Liver (tissue), 9 donors: ENCODE measurements around the gene MYO1H. TPM values are rescaled to one million over a fixed set of nuclear protein-coding genes. Genes with fewer than 3 reads are reported as not detected.
"Not testable (repeated sequence)": the region's sequence is repeated elsewhere in the genome, so short reads cannot be mapped to it uniquely, and the experiment has no call there.

Experiments used
- DNase-seq: peaks from one replicate; pipeline ENCODE4 v3.0.0-alpha.2; 2017; ENCODE audit warnings: low spot score
- H3K27ac ChIP-seq, 2 donors: one replicate each; pipeline ENCODE4 v1.7.0; 2013; ENCODE audit warnings: inconsistent platforms in 2 of 2, low read length in 2 of 2, control low read depth in 1 of 2, low read depth in 1 of 2, mild to moderate bottlenecking in 1 of 2
- H3K27me3 ChIP-seq, 4 donors: one replicate each; pipeline versions ENCODE4 v1.6.1 to v1.7.0; 2013; ENCODE audit warnings: low read length in 3 of 4, inconsistent platforms in 1 of 4, mild to moderate bottlenecking in 1 of 4, moderate library complexity in 1 of 4; ENCODE audit not compliant: control insufficient read depth in 4 of 4, insufficient read depth in 4 of 4
- H3K36me3 ChIP-seq, 4 donors: one replicate each; pipeline versions ENCODE4 v1.6.1 to v1.7.0; 2013; ENCODE audit warnings: low read length in 3 of 4, mild to moderate bottlenecking in 3 of 4, low read depth in 1 of 4, moderate library complexity in 1 of 4; ENCODE audit not compliant: control insufficient read depth in 4 of 4, insufficient read depth in 3 of 4
- H3K4me1 ChIP-seq, 4 donors: one replicate each; pipeline versions ENCODE4 v1.6.1 to v1.7.0; 2013; ENCODE audit warnings: low read length in 3 of 4, mild to moderate bottlenecking in 3 of 4, moderate library complexity in 1 of 4; ENCODE audit not compliant: control insufficient read depth in 4 of 4, insufficient read depth in 4 of 4
- H3K4me3 ChIP-seq, 3 donors: one replicate each; pipeline versions ENCODE4 v1.6.1 to v1.7.0; 2013; ENCODE audit warnings: low read length in 3 of 3, control low read depth in 1 of 3, low read depth in 1 of 3, mild to moderate bottlenecking in 1 of 3
- H3K9ac ChIP-seq, 2 donors: one replicate each; pipeline ENCODE4 v1.7.0; 2013; ENCODE audit warnings: low read length in 2 of 2, mild to moderate bottlenecking in 2 of 2, moderate library complexity in 2 of 2, control low read depth in 1 of 2, low read depth in 1 of 2
- H3K9me3 ChIP-seq, 4 donors: one replicate each; pipeline versions ENCODE4 v1.6.1 to v1.7.0; 2013; ENCODE audit warnings: low read length in 3 of 4; ENCODE audit not compliant: control insufficient read depth in 4 of 4
- ATF3 ChIP-seq: IDR thresholded peaks from 2 replicates; pipeline ENCODE4 v1.6.1; 2016; ENCODE audit warnings: antibody characterized with exemption
- CTCF ChIP-seq: fragments of 150-350 bp; IDR thresholded peaks from 2 replicates; pipeline ENCODE4 v1.5.1; 2017; ENCODE audit warnings: improper control_type of control experiment, low read depth, low read length; ENCODE audit not compliant: missing input control
- EGR1 ChIP-seq, 2 donors: IDR thresholded peaks; 2 replicates each; pipeline ENCODE4 v1.6.1; 2016 to 2018; ENCODE audit warnings: antibody characterized with exemption in 2 of 2, low read depth in 2 of 2
- FOXA1 ChIP-seq: IDR thresholded peaks from 2 replicates; pipeline ENCODE4 v1.6.1; 2016; ENCODE audit warnings: antibody characterized with exemption
- FOXA2 ChIP-seq: IDR thresholded peaks from 2 replicates; pipeline ENCODE4 v1.6.1; 2016; ENCODE audit warnings: antibody characterized with exemption
- GABPA ChIP-seq, 2 donors: IDR thresholded peaks in 1 of 2; conservative IDR thresholded peaks in 1 of 2; 2 replicates each; pipeline ENCODE4 v1.6.1; 2016; ENCODE audit warnings: antibody characterized with exemption in 2 of 2, mild to moderate bottlenecking in 1 of 2, moderate library complexity in 1 of 2
- HNF4A ChIP-seq, 2 donors: conservative IDR thresholded peaks; 2 replicates each; pipeline ENCODE4 v1.6.1; 2016; ENCODE audit warnings: antibody characterized with exemption in 2 of 2, mild to moderate bottlenecking in 2 of 2
- HNF4G ChIP-seq: IDR thresholded peaks from 2 replicates; pipeline ENCODE4 v1.6.1; 2016; ENCODE audit warnings: antibody characterized with exemption
- JUND ChIP-seq, 2 donors: IDR thresholded peaks; 2 replicates each; pipeline ENCODE4 v1.6.1; 2016; ENCODE audit warnings: antibody characterized with exemption in 2 of 2
- MAX ChIP-seq: IDR thresholded peaks from 2 replicates; pipeline ENCODE4 v1.6.1; 2016; ENCODE audit warnings: antibody characterized with exemption
- RAD21 ChIP-seq, 2 donors: IDR thresholded peaks; 2 replicates each; pipeline ENCODE4 v1.6.1; 2016; ENCODE audit warnings: antibody characterized with exemption in 2 of 2, mild to moderate bottlenecking in 2 of 2
- RXRA ChIP-seq, 2 donors: IDR thresholded peaks; 2 replicates each; pipeline ENCODE4 v1.6.1; 2017 to 2018; ENCODE audit warnings: antibody characterized with exemption in 2 of 2, mild to moderate bottlenecking in 1 of 2
- TAF1 ChIP-seq: conservative IDR thresholded peaks from 2 replicates; pipeline ENCODE4 v1.6.1; 2016; ENCODE audit warnings: antibody characterized with exemption, mild to moderate bottlenecking
- YY1 ChIP-seq: IDR thresholded peaks from 2 replicates; pipeline ENCODE4 v1.6.1; 2016; ENCODE audit warnings: antibody characterized with exemption, mild to moderate bottlenecking
- ZBTB33 ChIP-seq: IDR thresholded peaks from 2 replicates; pipeline ENCODE4 v1.6.1; 2016; ENCODE audit warnings: antibody characterized with exemption
- WGBS: extraction: QIAGEN DNeasy Blood & Tissue Kit; methylation state at CpG from one replicate; pipeline ENCODE4 v1.1.7; 2013; 5-methylcytosine and 5-hydroxymethylcytosine counted together
- polyA plus RNA-seq, 2 donors: library from polyadenylated mRNA; stranded (reverse) in 1 of 2; unstranded in 1 of 2; fragments of 200-250 nt in 1 of 2; fragments of >200 nt in 1 of 2; fragmentation: Nextera tagmentation in 1 of 2; extraction: Ambion mirVana in 1 of 2; gene quantifications; one replicate each; pipeline versions ENCODE4 v1.2.1 to v1.2.3, GENCODE V29; 2013 to 2015
- total RNA-seq, 2 donors: library from RNA; depleted of rRNA; stranded (reverse); fragments of >200 nt; gene quantifications; one replicate each; pipeline ENCODE4 v1.2.3, GENCODE V29; 2014
- donor health status: healthy.
- donor health status: healthy.
- donor health status: healthy.
- donor health status: healthy.
- donor health status: healthy.

Gene MYO1H
- total and polyA plus RNA-seq, 4 donors: not detected

GRCh38 chr12:109309381-109310246 lies 38.1 kb upstream of the MYO1H start:
- Histone ChIP-seq H3K4me1 (peaks cover 2 to 21% (median 8%) of the 10 kb centered on the region in 4 donors), H3K36me3 (no peaks in the 10 kb centered on the region), H3K9me3 (no peaks in the 10 kb centered on the region), H3K27me3 (peaks cover 0 to 4% (median 2%) of the 10 kb centered on the region in 4 donors), H3K27ac (no peak overlapping the region), H3K9ac (no peak overlapping the region), H3K4me3 (peak overlapping the region in 2 of 3 donors; percentile 3 to 63)
- under 1% methylated on average over 99 of the region's 99 CpGs for WGBS
- DNase-seq: no peak
- TF ChIP-seq ZBTB33 (no peak), MAX (no peak), JUND (IDR thresholded peaks at IDR 0.05) (no peak), FOXA1 (no peak), GABPA (IDR thresholded peaks at IDR 0.05 in 1 of 2, conservative IDR thresholded peaks at IDR 0.05 in 1 of 2) (no peak), HNF4A (conservative IDR thresholded peaks at IDR 0.05) (no peak), RAD21 (IDR thresholded peaks at IDR 0.05) (no peak), CTCF (no peak)

GRCh38 chr12:109310247-109311125 lies 37.2 kb upstream of the MYO1H start:
- H3K9me3 ChIP-seq: no peaks in the 10 kb centered on the region
- H3K4me1 ChIP-seq: peaks cover 2 to 21% (median 8%) of the 10 kb centered on the region in 4 donors
- no peak for TF ChIP-seq JUND (IDR thresholded peaks at IDR 0.05)
- TF ChIP-seq GABPA (IDR thresholded peaks at IDR 0.05 in 1 of 2, conservative IDR thresholded peaks at IDR 0.05 in 1 of 2): no peak
- no peak for TF ChIP-seq HNF4G
- TF ChIP-seq TAF1: no peak
- no peak for TF ChIP-seq ATF3
- TF ChIP-seq RXRA (IDR thresholded peaks at IDR 0.05): no peak
- TF ChIP-seq RAD21 (IDR thresholded peaks at IDR 0.05): no peak
- no peak for TF ChIP-seq CTCF
- TF ChIP-seq ZBTB33: no peak
- no peak for TF ChIP-seq MAX
- no peak for TF ChIP-seq YY1
- TF ChIP-seq FOXA2: no peak
- TF ChIP-seq HNF4A (conservative IDR thresholded peaks at IDR 0.05): no peak
- TF ChIP-seq EGR1 (IDR thresholded peaks at IDR 0.05; ENCODE audit: low read depth in 2 of 2): no peak
- peak overlapping the region in 2 of 3 donors; percentile 3 to 63 for H3K4me3 ChIP-seq
- no peak for DNase-seq
- H3K27ac ChIP-seq: no peak overlapping the region
- H3K27me3 ChIP-seq: peaks cover 0 to 4% (median 2%) of the 10 kb centered on the region in 4 donors
- WGBS: 16% methylated on average over 33 of the region's 33 CpGs
- no peaks in the 10 kb centered on the region for H3K36me3 ChIP-seq
- no peak overlapping the region for H3K9ac ChIP-seq

GRCh38 chr12:109321294-109321693 lies 26.4 kb upstream of the MYO1H start:
- not testable (repeated sequence) for H3K27ac ChIP-seq, H3K27me3 ChIP-seq, DNase-seq, H3K9me3 ChIP-seq, H3K36me3 ChIP-seq, H3K4me3 ChIP-seq, H3K9ac ChIP-seq, H3K4me1 ChIP-seq
- WGBS: 85% methylated on average over 8 of the region's 8 CpGs
